ENCODE results near the gene PFDN2. TPM values are rescaled to one million over a fixed set of nuclear protein-coding genes. Genes with fewer than 3 reads are reported as not detected.

Gene PFDN2
- total and polyA plus RNA-seq, 2 of the 4 experiments (the other 2 are of a cell fraction), result 62.4 to 179 TPM

DNA sequence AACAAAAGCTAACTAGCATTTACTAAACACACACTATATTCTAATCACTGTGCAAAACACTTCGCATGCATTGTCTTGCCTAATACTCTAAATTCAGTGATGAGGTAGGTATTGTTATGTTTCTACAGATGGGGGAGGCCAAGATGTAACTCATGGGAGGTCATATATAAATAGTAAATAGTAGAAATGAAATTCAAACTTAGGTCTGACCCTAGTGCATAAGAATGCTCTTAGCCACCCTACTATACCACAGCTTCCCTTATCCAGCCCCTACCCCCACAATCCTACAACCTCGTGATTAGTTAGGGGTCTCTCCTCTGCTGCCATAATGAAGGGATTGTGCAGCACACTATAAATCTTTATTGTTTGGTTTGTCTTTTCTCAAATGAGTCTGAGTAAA, 3.3 kb downstream of the PFDN2 start:
- Histone ChIP-seq H2AK9ac (replicated peaks; ENCODE audit: low read depth, low read length, poor library complexity) (no peak overlapping the region), H3K14ac (replicated peaks; ENCODE audit: low read depth, low read length) (no peak overlapping the region), H4K20me1 (ENCODE audit: insufficient read depth, low read length) (peaks cover 47% of the 10 kb centered on the region), H2BK5ac (ENCODE audit: low read depth, low read length, poor library complexity, severe bottlenecking) (peak overlapping the region; percentile 66), H2BK20ac (ENCODE audit: low read depth, low read length) (no peak overlapping the region), H3K18ac (ENCODE audit: low read depth, low read length) (no peak overlapping the region), H3K9me1 (ENCODE audit: insufficient read depth, low read length) (peaks cover 27% of the 10 kb centered on the region), H3K4ac (ENCODE audit: low read depth, low read length) (0 out of 2 replicates have a peak overlapping the region, but pooled peaks have one; percentile 39), H3K4me1 (ENCODE audit: control insufficient read depth, insufficient read depth, low read length) (peaks cover 12% of the 10 kb centered on the region), H3K27ac (ENCODE audit: insufficient read depth, low read length) (no peak overlapping the region), H3K27me3 (ENCODE audit: control insufficient read depth, insufficient read depth, low read length) (no peaks in the 10 kb centered on the region), H2BK15ac (ENCODE audit: low read depth, low read length) (no peak overlapping the region), H2AFZ (replicated peaks; ENCODE audit: low read length, poor library complexity) (no peak overlapping the region), H2AK5ac (ENCODE audit: low read depth, low read length) (no peak overlapping the region), H4K5ac (ENCODE audit: low read depth, low read length) (no peak overlapping the region), H3K79me1 (ENCODE audit: low read depth in 1 of 2, low read length in 2 of 2) (peaks cover 23 to 83% of the 10 kb centered on the region in 2 experiments), H3K23ac (ENCODE audit: low read depth, low read length) (no peak overlapping the region), H4K8ac (ENCODE audit: low read depth in 2 of 2, low read length in 2 of 2) (peak overlapping the region in 1 of 2 experiments; percentile 36; a peak in 1 of 4 replicates), H3K4me2 (ENCODE audit: low read depth, low read length) (peak overlapping the region; percentile 52; the same call in 1 of the 2 replicates), H3K4me3 (ENCODE audit: insufficient read depth, low read depth, low read length) (no peak overlapping the region), H2BK120ac (ENCODE audit: low read depth, low read length) (peak overlapping the region; percentile 32), H3K9me3 (ENCODE audit: control insufficient read depth, insufficient read depth, low read length) (no peaks in the 10 kb centered on the region), H4K91ac (ENCODE audit: insufficient read depth, low read depth, low read length) (no peak overlapping the region), H3K36me3 (ENCODE audit: control insufficient read depth, insufficient read depth, low read length) (peaks cover 7% of the 10 kb centered on the region), H3K9ac (ENCODE audit: low read depth, low read length) (no peak overlapping the region), H3K56ac (ENCODE audit: extremely low read depth, insufficient read depth, low read length) (no peak overlapping the region)
- POLR2A ChIA-PET (ENCODE audit: unreplicated experiment), result no interaction called here
- WGBS, 2 experiments (ENCODE audit: extremely low coverage in 2 of 2, insufficient read length in 1 of 2), result no CpG with 5 or more reads among the region's 2 CpGs
- dilution Hi-C loops (cut with HindIII; ENCODE audit: low sequenced_read_pairs, unreplicated experiment) (no loop called here), in situ Hi-C loops (cut with MboI; ENCODE audit: low sequenced_read_pairs) (no loop called here), intact Hi-C loops (cut with micrococcal nuclease) (no loop called here)
- DNase-seq, result peak; percentile 60
- ATAC-seq (ENCODE audit: low read depth), result no peak
- CTCF ChIA-PET, result interaction anchor here (0.6 kb wide), 1 partner anchor 124 kb away, joined by 3 read pairs; no protein-coding TSS in a partner anchor
- no peak for TF ChIP-seq FOS (IDR thresholded peaks at IDR 0.05; ENCODE audit: low read depth, low read length)
- TF ChIP-seq CEBPB (IDR thresholded peaks at IDR 0.05; ENCODE audit: low read depth, low read length), result peak; percentile 55; the same call in 1 of the 2 replicates
- no TSS peak for BruUV-seq (replicated peaks)
